Stimulated activated CD8-positive, alpha-beta memory T cell treated with anti-CD3 and anti-CD28 coated beads, Interleukin-4, amount 100 ng/mL, for 4 hours (primary cell): Measurements from ENCODE around the gene DTX3L.
"Not testable (repeated sequence)": the region's sequence is repeated elsewhere in the genome, so short reads cannot be mapped to it uniquely, and the experiment has no call there.

Experiments
- DNase-seq, 2 donors: peaks; one replicate each; pipeline ENCODE4 v3.0.0-alpha.2; 2020; ENCODE audit warnings: low read depth in 2 of 2, low spot score in 1 of 2

Gene DTX3L

GRCh38 chr3:122560680-122561079, 3.5 kb upstream of the DTX3L start:
- DNase-seq: no peak

- no peak for DNase-seq
Observed at GRCh38 chr3:122562923-122563716, 1.0 kb upstream of the DTX3L start.

- no peak for DNase-seq
Observed at GRCh38 chr3:122563717-122564025, 467 bp upstream of the DTX3L start.

GRCh38 chr3:122568131-122568530, 4.0 kb downstream of the DTX3L start:
- DNase-seq: not testable (repeated sequence)

GRCh38 chr3:122568755-122569154, 4.6 kb downstream of the DTX3L start:
- no peak for DNase-seq

- DNase-seq: no peak
Observed at GRCh38 chr3:122572940-122573412, 8.8 kb downstream of the DTX3L start.

- DNase-seq: no peak
Observed at GRCh38 chr3:122576174-122576940, 12.2 kb downstream of the DTX3L start.

- no peak for DNase-seq
Observed at GRCh38 chr3:122577409-122578031, 13.4 kb downstream of the DTX3L start, which contains the start of gene PARP15. PARP15 (plus strand) TSS chr3:122577650; CDS start chr3:122577668, 18 bp downstream.

GRCh38 chr3:122578069-122578740, 14.1 kb downstream of the DTX3L start:
- no peak for DNase-seq

- DNase-seq: no peak
Observed at GRCh38 chr3:122580470-122580869, 16.3 kb downstream of the DTX3L start.

- DNase-seq: no peak
Observed at GRCh38 chr3:122581622-122582021, 17.5 kb downstream of the DTX3L start.

- no peak for DNase-seq
Observed at GRCh38 chr3:122582390-122582789, 18.3 kb downstream of the DTX3L start.

- DNase-seq: no peak
Observed at GRCh38 chr3:122586098-122586497, 22.0 kb downstream of the DTX3L start.

GRCh38 chr3:122586773-122587485, 22.8 kb downstream of the DTX3L start:
- DNase-seq: no peak

- DNase-seq: no peak
Observed at GRCh38 chr3:122587572-122587971, 23.4 kb downstream of the DTX3L start.

- no peak for DNase-seq
Observed at GRCh38 chr3:122589297-122589696, 25.2 kb downstream of the DTX3L start.

- DNase-seq: no peak
Observed at GRCh38 chr3:122590610-122591009, 26.5 kb downstream of the DTX3L start.

GRCh38 chr3:122594025-122594424, 29.9 kb downstream of the DTX3L start:
- DNase-seq: no peak

- no peak for DNase-seq
Observed at GRCh38 chr3:122598151-122598550, 34.0 kb downstream of the DTX3L start.

GRCh38 chr3:122598556-122598955, 34.4 kb downstream of the DTX3L start:
- no peak for DNase-seq
